IPS-NIHi7 (cell line): ENCODE measurements around the gene TSBP1.

Experiments used
- DNase-seq: peaks from one replicate; pipeline ENCODE4 v3.0.0; 2012; ENCODE audit warnings: mixed read lengths; ENCODE audit errors: extremely low spot score

TSBP1 gene

GRCh38 chr6:32371803-32372202 is at the start of gene TSBP1:
Gene TSBP1, minus strand, starts transcription at chr6:32371903. Its CDS starts 197 bp downstream, at chr6:32371706.
- no peak for DNase-seq

GRCh38 chr6:32416036-32416435 is 44.3 kb upstream of the TSBP1 start:
- no peak for DNase-seq

- DNase-seq = peak; percentile 64
These were observed 43.9 kb upstream of the TSBP1 start for GRCh38 chr6:32415521-32416019.

GRCh38 chr6:32413427-32414047 is 41.8 kb upstream of the TSBP1 start:
- peak; percentile 86 for DNase-seq

GRCh38 chr6:32411566-32412327 is 40.0 kb upstream of the TSBP1 start:
- no peak for DNase-seq

GRCh38 chr6:32410906-32411305 is 39.2 kb upstream of the TSBP1 start:
- DNase-seq = no peak

GRCh38 chr6:32406857-32407256 is 35.2 kb upstream of the TSBP1 start, which contains the start of gene BTNL2:
Gene BTNL2, minus strand, starts transcription at chr6:32407181. Its CDS starts 58 bp downstream, at chr6:32407123.
- DNase-seq = no peak

GRCh38 chr6:32406197-32406596 is 34.5 kb upstream of the TSBP1 start:
- no peak for DNase-seq

GRCh38 chr6:32405656-32406055 is 34.0 kb upstream of the TSBP1 start:
- DNase-seq = no peak

- peak; percentile 20 for DNase-seq
These were observed 31.1 kb upstream of the TSBP1 start for GRCh38 chr6:32402812-32403211.

GRCh38 chr6:32401284-32401963 is 29.7 kb upstream of the TSBP1 start:
- DNase-seq = no peak

GRCh38 chr6:32397252-32397920 is 25.7 kb upstream of the TSBP1 start:
- DNase-seq = no peak

GRCh38 chr6:32396028-32396427 is 24.3 kb upstream of the TSBP1 start:
- no peak for DNase-seq

- DNase-seq = no peak
These were observed 22.1 kb upstream of the TSBP1 start for GRCh38 chr6:32393665-32394420.

GRCh38 chr6:32391505-32391904 is 19.8 kb upstream of the TSBP1 start:
- DNase-seq = no peak

- no peak for DNase-seq
These were observed 16.1 kb upstream of the TSBP1 start for GRCh38 chr6:32387589-32388340.

GRCh38 chr6:32386040-32386439 is 14.3 kb upstream of the TSBP1 start:
- no peak for DNase-seq

GRCh38 chr6:32382757-32383420 is 11.2 kb upstream of the TSBP1 start:
- no peak for DNase-seq

GRCh38 chr6:32379545-32379944 is 7.8 kb upstream of the TSBP1 start:
- DNase-seq = no peak
